G401.6 (cell line): Measurements from ENCODE around the gene GFM1.

Experiments used
- FAIRE-seq: peaks from 2 replicates; lab custom pipeline; 2012; peaks lifted over from hg19 to GRCh38; lab: Jason Lieb, UNC

The GFM1 gene

GRCh38 chr3:158727206-158728060 is 83.1 kb downstream of the GFM1 start:
- peak; percentile 84 for FAIRE-seq

GRCh38 chr3:158728061-158728377 is 83.7 kb downstream of the GFM1 start:
- FAIRE-seq: no peak

GRCh38 chr3:158728851-158729250 is 84.5 kb downstream of the GFM1 start:
- no peak for FAIRE-seq

- no peak for FAIRE-seq
Measured at GRCh38 chr3:158731486-158731885, 87.2 kb downstream of the GFM1 start.

GRCh38 chr3:158731938-158732855 is 87.9 kb downstream of the GFM1 start, which contains the start of gene RARRES1:
Gene RARRES1, minus strand, starts transcription at chr3:158732457. Its CDS starts 42 bp downstream, at chr3:158732415.
- no peak for FAIRE-seq

- FAIRE-seq: no peak
Measured at GRCh38 chr3:158732856-158733200, 88.5 kb downstream of the GFM1 start.

GRCh38 chr3:158733656-158734055 is 89.3 kb downstream of the GFM1 start:
- FAIRE-seq: no peak

GRCh38 chr3:158735296-158736033 is 91.1 kb downstream of the GFM1 start:
- FAIRE-seq: no peak

GRCh38 chr3:158737410-158737809 is 93.1 kb downstream of the GFM1 start:
- FAIRE-seq: no peak

- FAIRE-seq: no peak
Measured at GRCh38 chr3:158737976-158738615, 93.8 kb downstream of the GFM1 start.

GRCh38 chr3:158738653-158739052 is 94.3 kb downstream of the GFM1 start:
- no peak for FAIRE-seq

- no peak for FAIRE-seq
Measured at GRCh38 chr3:158739078-158739477, 94.8 kb downstream of the GFM1 start.

- FAIRE-seq: no peak
Measured at GRCh38 chr3:158739661-158740060, 95.3 kb downstream of the GFM1 start.
